Ovary (tissue), 9 donors: ENCODE measurements around the gene GPR108. TPM values are rescaled to one million over a fixed set of nuclear protein-coding genes. Genes with fewer than 3 reads are reported as not detected.

Experiments
- DNase-seq, 5 donors: peaks; one replicate each; pipeline ENCODE4 v3.0.0-alpha.2; 2019 to 2020
- H3K27ac ChIP-seq, 2 donors: fragments of 200-600 bp; one replicate each; pipeline versions ENCODE4 v1.5.1 to v1.8.0; 2019 to 2022
- H3K27me3 ChIP-seq: fragments of 200-600 bp; one replicate; pipeline ENCODE4 v1.8.0; 2022
- H3K36me3 ChIP-seq: fragments of 200-600 bp; sonication (generic); one replicate; pipeline ENCODE4 v1.5.1; 2019
- H3K4me1 ChIP-seq: one replicate; pipeline ENCODE4 v1.8.1; 2013; ENCODE audit warnings: mild to moderate bottlenecking, moderate library complexity; ENCODE audit not compliant: insufficient read depth
- H3K4me3 ChIP-seq: fragments of 200-600 bp; sonication (generic); one replicate; pipeline ENCODE4 v1.5.1; 2017
- H3K9me3 ChIP-seq, 2 donors: fragments of 200-600 bp in 1 of 2; sonication (generic) in 1 of 2; one replicate each; pipeline versions ENCODE4 v1.5.1 to v1.8.1; 2013 to 2019; ENCODE audit warnings: mild to moderate bottlenecking in 1 of 2, moderate library complexity in 1 of 2
- EP300 ChIP-seq: sonication (generic); formaldehyde crosslinking; IDR thresholded peaks from one replicate; pipeline ENCODE4 v1.6.1; 2017; ENCODE audit warnings: antibody characterized with exemption
- POLR2A ChIP-seq: fragments of 450-650 bp; IDR thresholded peaks from one replicate; pipeline ENCODE4 v1.6.1; 2017; ENCODE audit warnings: antibody characterized with exemption, mild to moderate bottlenecking, moderate library complexity
- WGBS, 3 donors: extraction: QIAGEN DNeasy Blood & Tissue Kit in 1 of 3; methylation state at CpG; one replicate each; pipeline versions ENCODE4 v1.1.5 to v1.1.7; 2013 to 2017; 5-methylcytosine and 5-hydroxymethylcytosine counted together
- intact Hi-C, 4 donors: fragments of 100-400 bp; cut with DNase I; formaldehyde crosslinking; loops; one replicate each; pipeline versions ENCODE4 v1.11.0 to v1.15.1; 2022 to 2023
- polyA plus RNA-seq, 2 donors: library from polyadenylated mRNA; stranded (reverse); fragments of 200-250 nt in 1 of 2; fragments of 350-450 nt in 1 of 2; fragmentation: Illumina TruSeq in 1 of 2; extraction: RNeasy Lipid Tissue Mini Kit (QIAGEN cat#74804) in 1 of 2; gene quantifications; one replicate each; pipeline ENCODE4 v1.2.3, GENCODE V29; 2013 to 2014
- total RNA-seq, 7 donors: library from RNA; depleted of rRNA in 2 of 7; stranded (reverse); fragments of >200 nt in 2 of 7; fragmentation: NEBNext Ultra II Directional in 3 of 7; extraction: Animal tissue kit (Norgen Biotek cat#: 25700) in 3 of 7; gene quantifications; one replicate each; pipeline versions ENCODE4 v1.1.0 to v1.2.4, GENCODE V29; 2016 to 2023
- TF ChIP-seq, protein P1 (sequence below), 3 donors: fragments of 450-650 bp in 2 of 3; fragments of 200-600 bp in 1 of 3; IDR thresholded peaks; one replicate each; pipeline versions ENCODE4 v1.5.1 to v1.8.0; 2016 to 2022; ENCODE audit warnings: antibody characterized with exemption in 3 of 3, mild to moderate bottlenecking in 1 of 3
- donor health status: DM: no; HTN: no; CAD: no; lungs with moderate emphysema.
- donor health status: DM: no; HTN: no; CAD: no.
- donor health status: Bipolar disorder and iron deficiency.
- donor health status: DM: yes; HTN: yes; CAD: no.
- donor health status: DM: no; HTN: no; CAD: no.
- donor health status: DM: yes; HTN: yes; CAD: no.

GPR108 gene
- total and polyA plus RNA-seq, 9 donors: 34.0 to 76.6 (median 61.0) TPM

DNA sequence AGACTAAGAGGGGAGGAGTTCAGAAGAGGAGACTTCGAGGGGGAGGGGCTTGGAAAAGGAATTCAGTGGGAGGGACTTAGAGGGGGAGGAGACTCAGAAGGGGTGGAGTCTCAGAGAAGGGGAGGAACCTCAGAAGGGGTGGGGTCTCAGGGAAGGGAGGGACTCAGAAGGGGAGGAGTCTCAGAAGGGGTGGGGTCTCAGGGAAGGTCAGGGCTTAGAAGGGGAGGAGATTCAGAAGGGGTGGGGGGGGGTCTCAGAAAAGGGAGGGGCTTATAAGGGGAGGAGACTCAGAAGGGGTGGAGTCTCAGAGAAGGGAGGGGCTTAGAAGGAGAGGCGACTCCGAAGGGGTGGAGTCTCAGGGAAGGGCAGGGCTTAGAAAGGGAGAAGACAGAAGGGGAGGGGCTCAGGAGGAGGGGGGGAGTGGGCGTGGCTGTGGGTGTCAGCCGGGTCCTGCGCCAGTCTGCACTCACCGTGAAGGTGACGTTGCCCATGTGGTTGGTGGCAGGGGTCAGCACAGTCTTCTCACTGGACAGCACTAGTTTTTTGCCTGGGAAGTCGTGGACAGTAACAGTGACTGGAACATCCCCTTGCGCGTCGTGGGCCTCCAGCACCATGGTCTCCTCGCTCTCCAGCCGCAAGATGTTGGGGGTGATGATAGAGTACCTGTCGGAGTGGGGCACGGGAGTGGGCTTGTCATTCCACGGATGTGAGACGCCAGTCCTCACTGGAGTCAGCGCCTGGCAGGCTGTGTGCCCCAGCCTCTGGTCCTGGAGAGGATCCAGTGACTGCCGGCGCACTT is 18.4 kb downstream of the GPR108 start:
- Histone ChIP-seq H3K4me3 (peak overlapping the region; percentile 21), H3K4me1 (peaks cover 3% of the 10 kb centered on the region), H3K36me3 (no peaks in the 10 kb centered on the region), H3K27ac (no peak overlapping the region), H3K27me3 (no peaks in the 10 kb centered on the region), H3K9me3 (no peaks in the 10 kb centered on the region)
- intact Hi-C loops: no loop called here
- DNase-seq: peak in 3 of 5 donors; percentile 42 to 69 (median 69)
- 71 to 82% (median 75%) methylated on average over 21 of the region's 21 CpGs for WGBS, 3 donors
- TF ChIP-seq POLR2A (no peak), EP300 (no peak)
- TF ChIP-seq, protein P1, sequence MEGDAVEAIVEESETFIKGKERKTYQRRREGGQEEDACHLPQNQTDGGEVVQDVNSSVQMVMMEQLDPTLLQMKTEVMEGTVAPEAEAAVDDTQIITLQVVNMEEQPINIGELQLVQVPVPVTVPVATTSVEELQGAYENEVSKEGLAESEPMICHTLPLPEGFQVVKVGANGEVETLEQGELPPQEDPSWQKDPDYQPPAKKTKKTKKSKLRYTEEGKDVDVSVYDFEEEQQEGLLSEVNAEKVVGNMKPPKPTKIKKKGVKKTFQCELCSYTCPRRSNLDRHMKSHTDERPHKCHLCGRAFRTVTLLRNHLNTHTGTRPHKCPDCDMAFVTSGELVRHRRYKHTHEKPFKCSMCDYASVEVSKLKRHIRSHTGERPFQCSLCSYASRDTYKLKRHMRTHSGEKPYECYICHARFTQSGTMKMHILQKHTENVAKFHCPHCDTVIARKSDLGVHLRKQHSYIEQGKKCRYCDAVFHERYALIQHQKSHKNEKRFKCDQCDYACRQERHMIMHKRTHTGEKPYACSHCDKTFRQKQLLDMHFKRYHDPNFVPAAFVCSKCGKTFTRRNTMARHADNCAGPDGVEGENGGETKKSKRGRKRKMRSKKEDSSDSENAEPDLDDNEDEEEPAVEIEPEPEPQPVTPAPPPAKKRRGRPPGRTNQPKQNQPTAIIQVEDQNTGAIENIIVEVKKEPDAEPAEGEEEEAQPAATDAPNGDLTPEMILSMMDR (IDR thresholded peaks at IDR 0.05): no peak

DNA sequence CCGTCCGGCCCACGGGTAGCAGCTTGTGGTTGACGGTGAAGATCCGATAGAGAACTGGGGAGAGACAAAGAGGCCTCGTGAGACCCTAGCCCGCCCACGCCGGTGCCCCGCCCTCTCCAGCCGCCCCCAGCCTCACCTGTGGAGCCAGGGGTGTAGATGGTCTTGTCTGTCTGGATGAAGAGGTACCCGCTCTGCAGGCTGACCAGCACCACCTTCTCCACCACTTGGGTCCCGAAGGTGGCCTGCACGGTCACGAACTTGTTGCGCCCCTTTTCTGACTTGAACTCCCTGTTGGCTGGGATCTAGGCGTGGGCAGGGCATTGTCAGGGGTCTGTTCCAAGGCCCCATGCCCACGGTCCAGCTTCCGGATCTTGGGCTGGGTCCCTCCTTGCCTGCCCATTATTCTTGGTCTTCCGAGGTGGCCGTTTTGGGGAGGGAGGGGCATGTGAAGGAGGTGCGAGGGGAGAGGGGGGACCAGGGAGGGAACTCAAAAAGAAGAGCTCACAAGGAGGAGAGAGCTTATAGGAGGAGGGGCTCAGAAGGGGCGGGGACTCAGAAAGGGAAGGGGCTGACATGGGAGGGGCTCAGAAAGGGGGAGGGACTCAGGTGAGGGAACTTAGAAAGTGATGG is 19.2 kb downstream of the GPR108 start:
- Histone ChIP-seq H3K4me1 (peaks cover 3% of the 10 kb centered on the region), H3K27ac (no peak overlapping the region), H3K4me3 (no peak overlapping the region), H3K9me3 (no peaks in the 10 kb centered on the region), H3K27me3 (no peaks in the 10 kb centered on the region), H3K36me3 (no peaks in the 10 kb centered on the region)
- peak in 1 of 5 donors; percentile 22 for DNase-seq
- TF ChIP-seq EP300 (no peak), POLR2A (no peak)
- TF ChIP-seq, protein P1 (IDR thresholded peaks at IDR 0.05): no peak
- intact Hi-C loops: no loop called here
- WGBS, 3 donors: 51 to 75% (median 64%) methylated on average over 23 of the region's 23 CpGs

DNA sequence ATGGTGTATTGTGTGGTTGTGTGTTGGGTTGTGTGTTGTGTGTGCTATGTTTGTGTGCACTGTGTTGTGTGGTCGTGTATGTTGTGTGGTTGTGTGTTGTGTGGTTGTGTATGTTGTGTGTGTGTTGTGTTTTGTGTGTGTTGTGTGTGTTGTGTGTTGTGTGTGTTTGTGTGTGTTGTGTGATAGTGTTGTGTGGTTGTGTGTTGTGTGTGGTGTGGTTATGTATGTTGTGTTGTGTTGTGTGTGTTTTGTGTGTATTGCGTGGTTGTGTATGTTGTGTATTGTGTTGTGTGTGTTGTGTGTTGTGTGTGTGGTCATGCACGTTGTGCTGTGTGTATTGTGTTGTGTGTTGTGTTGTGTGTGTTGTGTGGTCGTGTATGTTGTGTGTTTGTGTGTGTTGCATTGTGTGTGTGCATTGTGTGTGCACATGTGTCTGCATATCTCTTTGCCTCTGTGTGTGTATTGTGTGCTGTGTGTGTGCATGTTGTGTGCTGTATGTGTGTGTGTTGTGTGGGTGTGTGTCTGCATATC is 19.9 kb downstream of the GPR108 start:
- intact Hi-C loops: no loop called here
- no peaks in the 10 kb centered on the region for H3K27me3 ChIP-seq
- WGBS, 3 donors: 76 to 86% (median 77%) methylated on average over 4 of the region's 4 CpGs

DNA sequence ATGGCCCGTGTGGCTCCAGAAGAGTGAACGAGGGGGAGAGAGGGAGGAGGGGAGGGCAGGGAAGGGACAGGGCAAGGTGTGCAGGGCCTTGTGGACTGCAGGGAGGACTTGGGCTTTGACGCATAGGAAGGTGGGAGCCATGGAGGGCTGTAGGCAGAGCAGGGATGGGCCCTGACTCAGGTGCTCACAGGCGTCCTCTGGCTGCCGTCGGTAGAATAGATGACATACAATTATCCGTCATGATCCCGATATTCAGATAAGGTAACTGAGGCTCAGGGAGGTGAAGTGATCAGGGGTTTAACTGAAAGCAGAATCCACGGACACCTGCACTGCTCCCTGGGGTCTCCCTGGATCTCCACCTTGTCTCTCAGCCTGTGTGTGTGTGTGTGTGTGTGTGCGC is 20.3 kb downstream of the GPR108 start:
- TF ChIP-seq, protein P1 (IDR thresholded peaks at IDR 0.05): no peak
- TF ChIP-seq EP300: no peak
- TF ChIP-seq POLR2A: no peak
- Histone ChIP-seq H3K36me3 (no peaks in the 10 kb centered on the region), H3K27me3 (no peaks in the 10 kb centered on the region), H3K4me3 (no peak overlapping the region), H3K4me1 (peaks cover 3% of the 10 kb centered on the region), H3K27ac (no peak overlapping the region), H3K9me3 (no peaks in the 10 kb centered on the region)
- DNase-seq: no peak
- WGBS, 3 donors: 63 to 76% (median 74%) methylated on average over 10 of the region's 10 CpGs
- intact Hi-C loops: no loop called here

More for the DNA sequence above, 19.9 kb downstream of the GPR108 start:
- Histone ChIP-seq H3K4me1 (peaks cover 3% of the 10 kb centered on the region), H3K36me3 (no peaks in the 10 kb centered on the region), H3K9me3 (no peaks in the 10 kb centered on the region), H3K27ac (no peak overlapping the region), H3K4me3 (no peak overlapping the region)
- no peak for TF ChIP-seq POLR2A
- TF ChIP-seq EP300: no peak
- TF ChIP-seq, protein P1 (IDR thresholded peaks at IDR 0.05): no peak
- no peak for DNase-seq
